Lung (tissue), 12 donors: ENCODE results near the gene FAM120B. TPM values are rescaled to one million over a fixed set of nuclear protein-coding genes. Genes with fewer than 3 reads are reported as not detected.

Experiments
- ATAC-seq: fragments of 200-7000 bp; cut with Tn5 transposase; one replicate; pipeline ENCODE4 v1.9.1; 2020; ENCODE audit warnings: moderate number of reproducible peaks; ENCODE audit not compliant: insufficient read depth, low FRiP score
- DNase-seq, 3 donors: peaks; one replicate each; pipeline ENCODE4 v3.0.0-alpha.2; 2013 to 2017
- H3K27ac ChIP-seq, 2 donors: one replicate each; pipeline ENCODE4 v1.5.1; 2013; ENCODE audit warnings: mild to moderate bottlenecking in 2 of 2, moderate library complexity in 2 of 2, control low read depth in 1 of 2, inconsistent platforms in 1 of 2, low read depth in 1 of 2, low read length in 1 of 2
- H3K27me3 ChIP-seq, 3 donors: one replicate each; pipeline ENCODE4 v1.5.1; 2013; ENCODE audit warnings: low read length in 2 of 3; ENCODE audit not compliant: control insufficient read depth in 3 of 3, insufficient read depth in 3 of 3
- H3K36me3 ChIP-seq, 4 donors: one replicate each; pipeline ENCODE4 v1.5.1; 2013; ENCODE audit warnings: low read length in 4 of 4, mild to moderate bottlenecking in 1 of 4, moderate library complexity in 1 of 4; ENCODE audit not compliant: control insufficient read depth in 4 of 4, insufficient read depth in 4 of 4
- H3K4me1 ChIP-seq, 5 donors: one replicate each; pipeline ENCODE4 v1.5.1; 2013; ENCODE audit warnings: low read length in 5 of 5, mild to moderate bottlenecking in 2 of 5, moderate library complexity in 1 of 5; ENCODE audit not compliant: control insufficient read depth in 5 of 5, insufficient read depth in 5 of 5
- H3K4me3 ChIP-seq: one replicate; pipeline ENCODE4 v1.5.1; 2013; ENCODE audit warnings: mild to moderate bottlenecking, control low read depth, moderate library complexity
- H3K9ac ChIP-seq, 2 donors: one replicate each; pipeline ENCODE4 v1.5.1; 2013; ENCODE audit warnings: low read length in 2 of 2, control low read depth in 1 of 2; ENCODE audit not compliant: insufficient read depth in 1 of 2
- H3K9me3 ChIP-seq, 4 donors: one replicate each; pipeline ENCODE4 v1.5.1; 2013; ENCODE audit warnings: low read length in 3 of 4, mild to moderate bottlenecking in 1 of 4, moderate library complexity in 1 of 4; ENCODE audit not compliant: control insufficient read depth in 4 of 4, insufficient read depth in 3 of 4
- WGBS, 2 donors: extraction: QIAGEN DNeasy Blood & Tissue Kit; methylation state at CpG; one replicate each; pipeline ENCODE4 v1.1.7; 2013; 5-methylcytosine and 5-hydroxymethylcytosine counted together
- polyA plus RNA-seq, 2 donors: library from polyadenylated mRNA; stranded (reverse); fragments of 200-250 nt; gene quantifications; one replicate each; pipeline ENCODE4 v1.2.1, GENCODE V29; 2013
- total RNA-seq, 2 donors: library from RNA; depleted of rRNA in 1 of 2; stranded (reverse); fragments of >200 nt in 1 of 2; gene quantifications; one replicate each; pipeline ENCODE4 v1.2.1, GENCODE V29; 2014 to 2021
- TF ChIP-seq, protein P1 (sequence below): IDR thresholded peaks from 2 replicates; pipeline ENCODE4 v1.5.1; 2012; ENCODE audit warnings: mild to moderate bottlenecking; ENCODE audit errors: control extremely low read depth, extremely low read depth
- donor health status: control.
- donor health status: control.
- donor health status: Bipolar disorder and iron deficiency.
- donor health status: healthy.
- donor health status: DM: yes; HTN: yes; CAD: no.

The FAM120B gene
- total and polyA plus RNA-seq, 4 donors: 8.5 to 35.6 (median 20.7) TPM

DNA sequence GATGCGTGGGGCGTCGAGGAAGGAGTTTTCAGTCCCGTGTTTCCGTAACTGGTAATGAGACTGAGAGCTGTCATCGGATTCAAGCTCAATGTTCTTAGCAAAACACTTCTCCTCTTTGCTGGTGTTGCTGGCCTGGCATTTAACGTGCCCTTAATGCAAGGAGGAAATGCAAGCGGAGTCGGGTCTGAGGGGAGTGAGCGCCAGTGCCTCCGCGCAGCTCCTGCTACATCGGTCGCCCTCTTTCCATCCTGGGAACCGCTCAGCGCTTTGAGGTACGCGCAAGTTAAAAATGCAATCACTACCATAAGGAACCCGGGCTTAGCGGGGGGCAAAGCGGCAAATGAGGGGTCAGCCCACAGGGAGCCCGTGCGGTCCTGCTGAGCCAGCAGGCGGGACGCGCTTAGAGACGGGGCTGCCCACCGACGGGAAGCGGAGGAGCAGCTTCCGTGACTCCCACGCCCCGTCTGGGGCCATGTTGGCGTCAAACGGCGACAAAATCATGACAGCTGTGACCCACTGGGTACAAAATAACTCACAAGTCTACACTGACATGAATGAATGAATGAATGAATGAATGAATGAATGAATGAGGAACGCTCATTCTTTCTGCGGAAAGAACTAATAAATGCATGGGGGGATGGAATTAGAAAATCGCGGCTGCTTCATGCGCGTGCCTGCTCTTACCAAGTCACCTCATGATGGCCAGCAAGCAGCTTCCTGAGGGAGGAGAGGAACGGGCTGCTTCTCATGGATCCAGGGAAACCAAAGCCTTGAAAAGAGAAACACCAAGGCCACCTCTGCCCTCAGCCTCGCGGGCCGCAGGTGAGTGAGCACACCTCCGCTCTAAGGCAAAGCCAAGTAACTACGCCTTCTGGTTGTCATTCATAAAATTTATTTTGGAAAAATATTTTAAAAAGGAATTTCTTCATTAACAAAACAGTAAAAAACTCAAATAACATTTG is 24.9 kb upstream of the FAM120B start:
- Histone ChIP-seq H3K27ac (no peak overlapping the region), H3K36me3 (peaks cover 0 to 14% (median 6%) of the 10 kb centered on the region in 4 donors), H3K9ac (no peak overlapping the region), H3K4me3 (no peak overlapping the region), H3K4me1 (peaks cover 3 to 27% (median 7%) of the 10 kb centered on the region in 5 donors), H3K27me3 (peaks cover 0 to 13% (median 0%) of the 10 kb centered on the region in 3 donors), H3K9me3 (no peaks in the 10 kb centered on the region)
- ATAC-seq (no peak), DNase-seq (peak in 1 of 3 donors; percentile 8)
- 93 to 95% methylated on average over 48 of the region's 48 CpGs for WGBS, 2 donors
- TF ChIP-seq, protein P1, sequence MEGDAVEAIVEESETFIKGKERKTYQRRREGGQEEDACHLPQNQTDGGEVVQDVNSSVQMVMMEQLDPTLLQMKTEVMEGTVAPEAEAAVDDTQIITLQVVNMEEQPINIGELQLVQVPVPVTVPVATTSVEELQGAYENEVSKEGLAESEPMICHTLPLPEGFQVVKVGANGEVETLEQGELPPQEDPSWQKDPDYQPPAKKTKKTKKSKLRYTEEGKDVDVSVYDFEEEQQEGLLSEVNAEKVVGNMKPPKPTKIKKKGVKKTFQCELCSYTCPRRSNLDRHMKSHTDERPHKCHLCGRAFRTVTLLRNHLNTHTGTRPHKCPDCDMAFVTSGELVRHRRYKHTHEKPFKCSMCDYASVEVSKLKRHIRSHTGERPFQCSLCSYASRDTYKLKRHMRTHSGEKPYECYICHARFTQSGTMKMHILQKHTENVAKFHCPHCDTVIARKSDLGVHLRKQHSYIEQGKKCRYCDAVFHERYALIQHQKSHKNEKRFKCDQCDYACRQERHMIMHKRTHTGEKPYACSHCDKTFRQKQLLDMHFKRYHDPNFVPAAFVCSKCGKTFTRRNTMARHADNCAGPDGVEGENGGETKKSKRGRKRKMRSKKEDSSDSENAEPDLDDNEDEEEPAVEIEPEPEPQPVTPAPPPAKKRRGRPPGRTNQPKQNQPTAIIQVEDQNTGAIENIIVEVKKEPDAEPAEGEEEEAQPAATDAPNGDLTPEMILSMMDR: no peak

DNA sequence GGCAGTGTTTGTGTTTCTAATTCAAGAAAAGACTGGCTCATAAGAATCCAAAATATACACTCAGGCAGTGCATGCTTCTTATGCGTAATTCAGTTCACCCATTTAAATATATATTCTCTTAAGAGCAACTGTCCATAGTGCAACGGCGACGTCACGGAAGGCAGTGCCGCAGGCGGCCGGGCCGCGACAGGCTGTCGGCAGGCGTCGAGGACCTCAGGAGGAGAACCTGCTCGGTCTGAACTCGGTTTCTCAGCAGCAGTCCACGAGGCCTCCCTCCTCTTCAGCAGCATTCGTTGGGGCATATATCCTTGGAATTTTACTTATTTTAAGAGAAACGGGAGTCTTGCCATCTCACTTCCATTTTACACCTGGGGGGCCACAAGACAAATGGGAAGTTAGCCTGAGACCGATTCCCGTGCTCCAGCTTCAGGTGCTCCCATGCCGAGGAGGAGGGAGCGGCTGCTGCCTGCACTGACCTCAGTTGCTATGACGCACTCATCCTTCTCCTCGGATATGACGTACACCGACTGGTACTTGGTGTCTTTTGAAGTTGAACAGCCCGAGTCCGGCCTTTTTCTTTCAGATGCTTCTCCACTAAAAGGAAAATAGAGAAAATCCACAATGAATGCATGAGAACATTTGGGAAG is 23.9 kb upstream of the FAM120B start:
- DNase-seq (no peak), ATAC-seq (no peak)
- H3K4me3 ChIP-seq: no peak overlapping the region
- peaks cover 0 to 14% (median 7%) of the 10 kb centered on the region in 4 donors for H3K36me3 ChIP-seq
- no peaks in the 10 kb centered on the region for H3K9me3 ChIP-seq
- WGBS, 2 donors: 93 to 95% methylated on average over 28 of the region's 28 CpGs
- no peak overlapping the region for H3K27ac ChIP-seq
- H3K4me1 ChIP-seq: peaks cover 3 to 31% (median 7%) of the 10 kb centered on the region in 5 donors
- H3K9ac ChIP-seq: no peak overlapping the region
- TF ChIP-seq, protein P1: no peak
- H3K27me3 ChIP-seq: peaks cover 0 to 20% (median 3%) of the 10 kb centered on the region in 3 donors

DNA sequence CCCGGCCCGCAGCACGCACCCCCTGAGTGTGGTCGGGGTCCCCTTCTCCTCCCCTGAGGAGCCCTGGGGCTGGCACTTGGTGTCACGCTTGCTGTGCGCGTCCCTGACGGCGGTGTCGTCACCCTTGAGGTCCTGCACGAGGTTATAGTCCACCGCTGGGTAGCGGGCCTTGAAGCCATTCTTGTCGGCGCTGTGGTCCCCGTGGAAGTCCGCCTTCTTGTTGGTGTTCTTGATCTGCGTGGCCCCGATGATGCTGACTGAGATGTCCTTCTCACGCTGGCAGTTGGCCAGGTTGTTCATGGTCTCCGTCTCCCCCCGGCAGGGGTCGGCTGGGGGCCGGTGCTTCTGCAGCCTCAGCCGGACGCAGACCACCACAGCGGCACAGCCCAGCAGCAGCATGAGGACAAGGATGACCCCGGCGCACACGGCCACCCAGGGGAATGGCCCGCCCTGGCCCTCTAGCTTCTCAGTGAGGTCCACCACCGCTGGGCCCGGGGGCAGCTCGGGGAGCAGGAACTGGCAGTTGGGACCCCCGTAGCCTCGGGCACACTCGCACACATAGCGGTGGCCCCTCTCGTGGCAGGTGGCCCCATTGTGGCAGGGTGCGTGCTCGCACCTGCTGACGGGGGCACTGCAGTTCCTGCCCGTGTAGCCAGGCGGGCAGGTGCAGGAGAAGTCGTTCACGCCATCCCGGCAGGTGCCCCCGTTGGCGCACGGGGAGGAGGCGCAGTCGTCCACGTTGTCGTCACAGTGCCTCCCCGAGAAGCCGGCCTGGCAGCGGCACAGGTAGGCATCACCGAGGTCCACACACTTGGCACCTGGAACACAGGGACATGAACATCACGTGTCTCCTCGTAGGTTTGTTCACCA is 23.1 kb upstream of the FAM120B start:
- no peak overlapping the region for H3K9ac ChIP-seq
- H3K4me3 ChIP-seq: no peak overlapping the region
- 94 to 96% methylated on average over 54 to 60 of the region's 60 CpGs for WGBS, 2 donors
- peaks cover 0 to 17% (median 8%) of the 10 kb centered on the region in 4 donors for H3K36me3 ChIP-seq
- DNase-seq (no peak), ATAC-seq (no peak)
- no peak overlapping the region for H3K27ac ChIP-seq
- H3K4me1 ChIP-seq: peaks cover 6 to 29% (median 8%) of the 10 kb centered on the region in 5 donors
- no peaks in the 10 kb centered on the region for H3K9me3 ChIP-seq
- peaks cover 0 to 28% (median 6%) of the 10 kb centered on the region in 3 donors for H3K27me3 ChIP-seq
- TF ChIP-seq, protein P1: no peak
